WTC11 (cell line): ENCODE measurements around the gene ZNHIT1. TPM values are rescaled to one million over a fixed set of nuclear protein-coding genes. Genes with fewer than 3 reads are reported as not detected.
A peak's percentile ranks its signal among the peaks of the same experiment; 100 is the strongest.

Experiments
- ATAC-seq: fragments of 200-7000 bp; cut with Tn5 transposase; 2 replicates; pipeline ENCODE4 v1.10.0; 2021; ENCODE audit warnings: mild to moderate bottlenecking, moderate library complexity
- CTCF ChIA-PET: fragments of 300-600 bp; sonication (Branson Sonifier 250); formaldehyde crosslinking; loops from one replicate; lab custom pipeline; 2021; ENCODE audit warnings: antibody characterized with exemption; lab: Charles Lee
- POLR2A ChIA-PET: fragments of 350-600 bp; sonication (Branson Sonifier 250); formaldehyde crosslinking; loops from one replicate; lab custom pipeline; 2021; ENCODE audit warnings: antibody characterized with exemption; lab: Charles Lee
- DNase-seq: peaks from one replicate; pipeline ENCODE4 v3.0.0; 2021; ENCODE audit warnings: low spot score
- H3K27ac Mint-ChIP-seq: 2 replicates; pipeline ENCODE4 v1.8.0; 2021; ENCODE audit warnings: mixed read lengths
- H3K27me3 Mint-ChIP-seq: 2 replicates; pipeline ENCODE4 v1.8.0; 2021; ENCODE audit warnings: low read depth, mild to moderate bottlenecking, moderate library complexity, mixed read lengths
- H3K36me3 Mint-ChIP-seq: 2 replicates; pipeline ENCODE4 v1.8.0; 2021; ENCODE audit warnings: mixed read lengths
- H3K4me1 Mint-ChIP-seq: 2 replicates; pipeline ENCODE4 v1.8.0; 2022; ENCODE audit warnings: mixed read lengths
- H3K4me3 Mint-ChIP-seq: 2 replicates; pipeline ENCODE4 v1.8.0; 2021; ENCODE audit warnings: mild to moderate bottlenecking, moderate library complexity, mixed read lengths
- H3K9me3 Mint-ChIP-seq: 2 replicates; pipeline ENCODE4 v1.8.0; 2021; ENCODE audit warnings: mixed read lengths
- CREM ChIP-seq: sonication (generic); formaldehyde crosslinking; IDR thresholded peaks from 2 replicates; pipeline ENCODE4 v1.8.1; 2022; ENCODE audit warnings: mild to moderate bottlenecking, missing genetic modification reagents, moderate library complexity
- GRHL2 ChIP-seq: fragments of 250-450 bp; sonication (Bioruptor Pico); IDR thresholded peaks from 2 replicates; pipeline ENCODE4 v1.8.0; 2022; ENCODE audit warnings: mild to moderate bottlenecking, moderate library complexity; ENCODE audit not compliant: insufficient replicate concordance, severe bottlenecking
- JUN ChIP-seq: sonication (generic); formaldehyde crosslinking; IDR thresholded peaks from 2 replicates; pipeline ENCODE4 v1.8.0; 2023; ENCODE audit warnings: mild to moderate bottlenecking, missing genetic modification reagents
- NR3C1 ChIP-seq: sonication (generic); formaldehyde crosslinking; conservative IDR thresholded peaks from 2 replicates; pipeline ENCODE4 v1.8.1; 2023; ENCODE audit warnings: low read depth, mild to moderate bottlenecking, missing genetic modification reagents
- RELA ChIP-seq: sonication (generic); formaldehyde crosslinking; IDR thresholded peaks from 2 replicates; pipeline ENCODE4 v1.8.1; 2022; ENCODE audit warnings: missing genetic modification reagents, mild to moderate bottlenecking, borderline replicate concordance
- SMAD3 ChIP-seq: sonication (generic); formaldehyde crosslinking; IDR thresholded peaks from 2 replicates; pipeline ENCODE4 v1.8.0; 2022; ENCODE audit warnings: missing genetic modification reagents, mild to moderate bottlenecking, borderline replicate concordance
- SP1 ChIP-seq: sonication (generic); formaldehyde crosslinking; conservative IDR thresholded peaks from 2 replicates; pipeline ENCODE4 v1.8.1; 2022; ENCODE audit warnings: missing genetic modification reagents
- TP53 ChIP-seq: sonication (generic); formaldehyde crosslinking; IDR thresholded peaks from 2 replicates; pipeline ENCODE4 v1.8.1; 2023; ENCODE audit warnings: mild to moderate bottlenecking, missing genetic modification reagents
- ZBTB21 ChIP-seq: sonication (generic); formaldehyde crosslinking; IDR thresholded peaks from 2 replicates; pipeline ENCODE4 v1.8.1; 2023; ENCODE audit warnings: mild to moderate bottlenecking, missing genetic modification reagents, borderline replicate concordance
- ZNF121 ChIP-seq: sonication (generic); formaldehyde crosslinking; IDR thresholded peaks from 2 replicates; pipeline ENCODE4 v1.8.0; 2023; ENCODE audit warnings: missing genetic modification reagents
- ZNF232 ChIP-seq: sonication (generic); formaldehyde crosslinking; IDR thresholded peaks from 2 replicates; pipeline ENCODE4 v1.8.0; 2022; ENCODE audit warnings: mild to moderate bottlenecking, missing genetic modification reagents
- ZNF423 ChIP-seq: fragments of 250-450 bp; sonication (Bioruptor Pico); IDR thresholded peaks from 2 replicates; pipeline ENCODE4 v2.1.2; 2022; ENCODE audit warnings: mild to moderate bottlenecking, moderate library complexity
- ZNF671 ChIP-seq: fragments of 250-450 bp; sonication (Bioruptor Pico); IDR thresholded peaks from 2 replicates; pipeline ENCODE4 v1.8.0; 2021; ENCODE audit warnings: mild to moderate bottlenecking
- total RNA-seq: library from RNA; stranded (reverse); gene quantifications from 3 replicates; pipeline ENCODE4 v1.2.3, GENCODE V29; 2021
- TF ChIP-seq, protein P1 (sequence below): sonication (generic); formaldehyde crosslinking; IDR thresholded peaks from 2 replicates; pipeline ENCODE4 v1.8.1; 2023; ENCODE audit warnings: mild to moderate bottlenecking, missing genetic modification reagents
- TF ChIP-seq, protein P2 (sequence below): sonication (generic); formaldehyde crosslinking; IDR thresholded peaks from 2 replicates; pipeline ENCODE4 v1.8.0; 2022; ENCODE audit warnings: missing genetic modification reagents
- TF ChIP-seq, protein P3 (sequence below): sonication (generic); formaldehyde crosslinking; IDR thresholded peaks from 2 replicates; pipeline ENCODE4 v1.8.0; 2023; ENCODE audit warnings: missing genetic modification reagents
- TF ChIP-seq, protein P4 (sequence below): sonication (generic); formaldehyde crosslinking; IDR thresholded peaks from 2 replicates; pipeline ENCODE4 v1.8.1; 2023; ENCODE audit warnings: mild to moderate bottlenecking, missing genetic modification reagents, moderate library complexity
- TF ChIP-seq, protein P5 (sequence below): sonication (generic); formaldehyde crosslinking; IDR thresholded peaks from 2 replicates; pipeline ENCODE4 v1.8.0; 2022; ENCODE audit warnings: mild to moderate bottlenecking, missing genetic modification reagents
- TF ChIP-seq, protein P6 (sequence below): sonication (generic); formaldehyde crosslinking; IDR thresholded peaks from 2 replicates; pipeline ENCODE4 v1.8.0; 2023; ENCODE audit warnings: missing genetic modification reagents, mild to moderate bottlenecking, borderline replicate concordance

The ZNHIT1 gene
- total RNA-seq, 1 experiment from 2014 or later: 63.9 TPM

DNA sequence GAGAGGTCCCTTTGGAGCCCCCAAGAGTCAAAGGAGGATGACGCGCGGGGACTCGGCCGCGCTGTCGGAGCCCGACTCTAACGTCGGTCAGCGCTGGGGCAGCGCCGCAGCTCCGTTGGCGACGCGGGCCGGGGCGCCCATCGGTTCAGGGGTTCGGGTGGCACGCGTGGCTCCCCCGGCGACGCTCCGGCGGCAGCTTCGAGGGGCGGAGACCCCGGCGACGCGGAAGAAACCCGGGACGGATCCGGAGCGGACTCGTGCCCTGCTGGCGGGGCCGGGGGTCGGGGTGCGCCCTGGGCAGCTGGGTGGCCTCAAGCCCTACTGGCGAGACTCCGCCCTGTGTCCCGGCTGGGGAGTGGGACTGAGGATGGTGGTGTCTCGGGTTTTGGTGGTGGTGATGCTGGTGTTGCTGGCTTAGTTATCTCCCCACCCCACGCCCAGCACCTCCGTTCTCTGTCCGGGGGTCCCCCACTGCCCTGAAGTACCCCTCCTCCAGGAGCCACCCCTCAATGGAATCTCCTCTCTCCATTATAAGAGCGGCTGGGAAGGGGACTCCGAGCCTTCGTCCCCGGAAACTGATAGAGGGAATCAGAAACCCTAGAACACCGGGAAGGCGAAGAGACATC, 37.7 kb upstream of the ZNHIT1 start, which contains the start of gene NAT16:
TSS of gene NAT16 (minus strand) at position 164 of the 626 bp plus-strand sequence. CDS start 5,486 bp downstream, outside the sequence.
- Mint-ChIP-seq H3K4me3 (peak within 1 kb of the TSS; percentile 73), H3K27ac (no peak within 1 kb of the TSS; the same call in 1 of the 2 replicates), H3K27me3 (peaks cover 75% of the 10 kb centered on the region), H3K4me1 (peaks cover 14% of the 10 kb centered on the region)
- ATAC-seq: peak; percentile 8; the same call in 1 of the 2 replicates
- TF ChIP-seq SMAD3: 0 out of 2 replicates have a peak, but pooled peaks have one; percentile 35
- TF ChIP-seq, protein P1, sequence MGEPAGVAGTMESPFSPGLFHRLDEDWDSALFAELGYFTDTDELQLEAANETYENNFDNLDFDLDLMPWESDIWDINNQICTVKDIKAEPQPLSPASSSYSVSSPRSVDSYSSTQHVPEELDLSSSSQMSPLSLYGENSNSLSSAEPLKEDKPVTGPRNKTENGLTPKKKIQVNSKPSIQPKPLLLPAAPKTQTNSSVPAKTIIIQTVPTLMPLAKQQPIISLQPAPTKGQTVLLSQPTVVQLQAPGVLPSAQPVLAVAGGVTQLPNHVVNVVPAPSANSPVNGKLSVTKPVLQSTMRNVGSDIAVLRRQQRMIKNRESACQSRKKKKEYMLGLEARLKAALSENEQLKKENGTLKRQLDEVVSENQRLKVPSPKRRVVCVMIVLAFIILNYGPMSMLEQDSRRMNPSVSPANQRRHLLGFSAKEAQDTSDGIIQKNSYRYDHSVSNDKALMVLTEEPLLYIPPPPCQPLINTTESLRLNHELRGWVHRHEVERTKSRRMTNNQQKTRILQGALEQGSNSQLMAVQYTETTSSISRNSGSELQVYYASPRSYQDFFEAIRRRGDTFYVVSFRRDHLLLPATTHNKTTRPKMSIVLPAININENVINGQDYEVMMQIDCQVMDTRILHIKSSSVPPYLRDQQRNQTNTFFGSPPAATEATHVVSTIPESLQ (CRISPR knock-in tag): no peak
- TF ChIP-seq, protein P2, sequence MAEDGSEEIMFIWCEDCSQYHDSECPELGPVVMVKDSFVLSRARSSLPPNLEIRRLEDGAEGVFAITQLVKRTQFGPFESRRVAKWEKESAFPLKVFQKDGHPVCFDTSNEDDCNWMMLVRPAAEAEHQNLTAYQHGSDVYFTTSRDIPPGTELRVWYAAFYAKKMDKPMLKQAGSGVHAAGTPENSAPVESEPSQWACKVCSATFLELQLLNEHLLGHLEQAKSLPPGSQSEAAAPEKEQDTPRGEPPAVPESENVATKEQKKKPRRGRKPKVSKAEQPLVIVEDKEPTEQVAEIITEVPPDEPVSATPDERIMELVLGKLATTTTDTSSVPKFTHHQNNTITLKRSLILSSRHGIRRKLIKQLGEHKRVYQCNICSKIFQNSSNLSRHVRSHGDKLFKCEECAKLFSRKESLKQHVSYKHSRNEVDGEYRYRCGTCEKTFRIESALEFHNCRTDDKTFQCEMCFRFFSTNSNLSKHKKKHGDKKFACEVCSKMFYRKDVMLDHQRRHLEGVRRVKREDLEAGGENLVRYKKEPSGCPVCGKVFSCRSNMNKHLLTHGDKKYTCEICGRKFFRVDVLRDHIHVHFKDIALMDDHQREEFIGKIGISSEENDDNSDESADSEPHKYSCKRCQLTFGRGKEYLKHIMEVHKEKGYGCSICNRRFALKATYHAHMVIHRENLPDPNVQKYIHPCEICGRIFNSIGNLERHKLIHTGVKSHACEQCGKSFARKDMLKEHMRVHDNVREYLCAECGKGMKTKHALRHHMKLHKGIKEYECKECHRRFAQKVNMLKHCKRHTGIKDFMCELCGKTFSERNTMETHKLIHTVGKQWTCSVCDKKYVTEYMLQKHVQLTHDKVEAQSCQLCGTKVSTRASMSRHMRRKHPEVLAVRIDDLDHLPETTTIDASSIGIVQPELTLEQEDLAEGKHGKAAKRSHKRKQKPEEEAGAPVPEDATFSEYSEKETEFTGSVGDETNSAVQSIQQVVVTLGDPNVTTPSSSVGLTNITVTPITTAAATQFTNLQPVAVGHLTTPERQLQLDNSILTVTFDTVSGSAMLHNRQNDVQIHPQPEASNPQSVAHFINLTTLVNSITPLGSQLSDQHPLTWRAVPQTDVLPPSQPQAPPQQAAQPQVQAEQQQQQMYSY (CRISPR knock-in tag): peak; percentile 99
- TF ChIP-seq, protein P3, sequence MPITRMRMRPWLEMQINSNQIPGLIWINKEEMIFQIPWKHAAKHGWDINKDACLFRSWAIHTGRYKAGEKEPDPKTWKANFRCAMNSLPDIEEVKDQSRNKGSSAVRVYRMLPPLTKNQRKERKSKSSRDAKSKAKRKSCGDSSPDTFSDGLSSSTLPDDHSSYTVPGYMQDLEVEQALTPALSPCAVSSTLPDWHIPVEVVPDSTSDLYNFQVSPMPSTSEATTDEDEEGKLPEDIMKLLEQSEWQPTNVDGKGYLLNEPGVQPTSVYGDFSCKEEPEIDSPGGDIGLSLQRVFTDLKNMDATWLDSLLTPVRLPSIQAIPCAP: peak; percentile 49; the same call in 1 of the 2 replicates
- TF ChIP-seq SP1 (CRISPR knock-in tag): 0 out of 2 replicates have a peak, but pooled peaks have one; percentile 47
- 0 out of 2 replicates have a peak, but pooled peaks have one; percentile 32 for TF ChIP-seq ZNF121 (CRISPR knock-in tag)
- TF ChIP-seq JUN: no peak
- 0 out of 2 replicates have a peak, but pooled peaks have one; percentile 30 for TF ChIP-seq ZNF423 (CRISPR knock-in tag)
- no peak for TF ChIP-seq NR3C1 (CRISPR knock-in tag)
- TF ChIP-seq ZBTB21 (CRISPR knock-in tag): peak; percentile 48; the same call in 1 of the 2 replicates
- TF ChIP-seq, protein P4, sequence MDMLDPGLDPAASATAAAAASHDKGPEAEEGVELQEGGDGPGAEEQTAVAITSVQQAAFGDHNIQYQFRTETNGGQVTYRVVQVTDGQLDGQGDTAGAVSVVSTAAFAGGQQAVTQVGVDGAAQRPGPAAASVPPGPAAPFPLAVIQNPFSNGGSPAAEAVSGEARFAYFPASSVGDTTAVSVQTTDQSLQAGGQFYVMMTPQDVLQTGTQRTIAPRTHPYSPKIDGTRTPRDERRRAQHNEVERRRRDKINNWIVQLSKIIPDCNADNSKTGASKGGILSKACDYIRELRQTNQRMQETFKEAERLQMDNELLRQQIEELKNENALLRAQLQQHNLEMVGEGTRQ (CRISPR knock-in tag): peak; percentile 27; the same call in 1 of the 2 replicates
- TF ChIP-seq ZNF232 (CRISPR knock-in tag): no peak
- TF ChIP-seq, protein P5, sequence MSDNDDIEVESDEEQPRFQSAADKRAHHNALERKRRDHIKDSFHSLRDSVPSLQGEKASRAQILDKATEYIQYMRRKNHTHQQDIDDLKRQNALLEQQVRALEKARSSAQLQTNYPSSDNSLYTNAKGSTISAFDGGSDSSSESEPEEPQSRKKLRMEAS (CRISPR knock-in tag): peak; percentile 86
- no peak for TF ChIP-seq TP53 (CRISPR knock-in tag)
- TF ChIP-seq, all 79 proteins: peak for 9
- CTCF ChIA-PET: interaction anchor here (0.6 to 3.1 kb wide), 5 partner anchors 12 to 103 kb away, joined by 3 to 31 read pairs (median 3); partner anchors contain the start of gene VGF
- Mint-ChIP-seq H3K9me3 (no peaks in the 10 kb centered on the region), H3K36me3 (no peaks in the 10 kb centered on the region)
- DNase-seq: peak; percentile 47
- POLR2A ChIA-PET: no interaction called here

DNA sequence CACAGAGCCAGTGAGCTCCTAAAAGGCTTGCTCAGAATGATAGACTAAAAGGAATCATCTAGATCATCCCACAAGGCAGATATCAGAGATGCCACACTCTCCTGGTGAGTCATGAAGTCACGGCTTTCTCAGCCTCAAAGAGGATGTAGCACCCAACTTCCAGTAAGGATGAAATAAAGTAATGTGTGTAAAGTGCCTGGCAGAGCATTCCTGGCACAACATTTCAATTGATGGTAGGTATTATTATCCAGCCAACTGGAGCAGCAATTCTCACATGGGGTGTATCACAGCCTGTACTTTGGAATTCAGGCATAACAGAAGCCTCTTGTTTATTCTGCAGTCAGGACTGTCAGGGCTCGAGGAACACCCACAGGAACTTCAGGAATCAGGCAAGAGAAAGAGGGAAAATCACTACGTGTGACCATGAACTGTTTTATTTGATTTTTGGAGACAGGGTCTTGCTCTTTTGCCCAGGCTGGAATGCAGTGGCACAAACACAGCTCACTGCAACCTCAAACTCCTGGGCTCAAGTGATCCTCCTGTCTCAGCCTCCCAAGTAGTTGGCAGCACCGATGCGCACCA, 32.6 kb upstream of the ZNHIT1 start:
- TF ChIP-seq, protein P6, sequence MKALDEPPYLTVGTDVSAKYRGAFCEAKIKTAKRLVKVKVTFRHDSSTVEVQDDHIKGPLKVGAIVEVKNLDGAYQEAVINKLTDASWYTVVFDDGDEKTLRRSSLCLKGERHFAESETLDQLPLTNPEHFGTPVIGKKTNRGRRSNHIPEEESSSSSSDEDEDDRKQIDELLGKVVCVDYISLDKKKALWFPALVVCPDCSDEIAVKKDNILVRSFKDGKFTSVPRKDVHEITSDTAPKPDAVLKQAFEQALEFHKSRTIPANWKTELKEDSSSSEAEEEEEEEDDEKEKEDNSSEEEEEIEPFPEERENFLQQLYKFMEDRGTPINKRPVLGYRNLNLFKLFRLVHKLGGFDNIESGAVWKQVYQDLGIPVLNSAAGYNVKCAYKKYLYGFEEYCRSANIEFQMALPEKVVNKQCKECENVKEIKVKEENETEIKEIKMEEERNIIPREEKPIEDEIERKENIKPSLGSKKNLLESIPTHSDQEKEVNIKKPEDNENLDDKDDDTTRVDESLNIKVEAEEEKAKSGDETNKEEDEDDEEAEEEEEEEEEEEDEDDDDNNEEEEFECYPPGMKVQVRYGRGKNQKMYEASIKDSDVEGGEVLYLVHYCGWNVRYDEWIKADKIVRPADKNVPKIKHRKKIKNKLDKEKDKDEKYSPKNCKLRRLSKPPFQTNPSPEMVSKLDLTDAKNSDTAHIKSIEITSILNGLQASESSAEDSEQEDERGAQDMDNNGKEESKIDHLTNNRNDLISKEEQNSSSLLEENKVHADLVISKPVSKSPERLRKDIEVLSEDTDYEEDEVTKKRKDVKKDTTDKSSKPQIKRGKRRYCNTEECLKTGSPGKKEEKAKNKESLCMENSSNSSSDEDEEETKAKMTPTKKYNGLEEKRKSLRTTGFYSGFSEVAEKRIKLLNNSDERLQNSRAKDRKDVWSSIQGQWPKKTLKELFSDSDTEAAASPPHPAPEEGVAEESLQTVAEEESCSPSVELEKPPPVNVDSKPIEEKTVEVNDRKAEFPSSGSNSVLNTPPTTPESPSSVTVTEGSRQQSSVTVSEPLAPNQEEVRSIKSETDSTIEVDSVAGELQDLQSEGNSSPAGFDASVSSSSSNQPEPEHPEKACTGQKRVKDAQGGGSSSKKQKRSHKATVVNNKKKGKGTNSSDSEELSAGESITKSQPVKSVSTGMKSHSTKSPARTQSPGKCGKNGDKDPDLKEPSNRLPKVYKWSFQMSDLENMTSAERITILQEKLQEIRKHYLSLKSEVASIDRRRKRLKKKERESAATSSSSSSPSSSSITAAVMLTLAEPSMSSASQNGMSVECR (CRISPR knock-in tag): no peak
- TF ChIP-seq GRHL2: no peak
- no peak for TF ChIP-seq RELA
- no peak for TF ChIP-seq TP53 (CRISPR knock-in tag)
- no peak for TF ChIP-seq CREM (CRISPR knock-in tag)
- no peak for TF ChIP-seq ZNF671 (CRISPR knock-in tag)
- TF ChIP-seq, all 79 proteins: peak for 0
- Mint-ChIP-seq H3K27ac (no peak overlapping the region), H3K27me3 (peaks cover 24% of the 10 kb centered on the region), H3K4me1 (peaks cover 12% of the 10 kb centered on the region), H3K4me3 (no peak overlapping the region), H3K36me3 (no peaks in the 10 kb centered on the region), H3K9me3 (no peaks in the 10 kb centered on the region)
- CTCF ChIA-PET: interaction anchor here (1.1 to 1.5 kb wide), 3 partner anchors 12 to 59 kb away, joined by 3 to 4 read pairs (median 3); no protein-coding TSS in a partner anchor
- DNase-seq (no peak), ATAC-seq (no peak)
- POLR2A ChIA-PET: no interaction called here
